Measurements from ENCODE around the gene C2CD2. TPM values are rescaled to one million over a fixed set of nuclear protein-coding genes. Genes with fewer than 3 reads are reported as not detected.
A peak's percentile ranks its signal among the peaks of the same experiment; 100 is the strongest.

Gene C2CD2
- total and polyA plus RNA-seq, 8 donors: 7.9 to 16.8 (median 11.3) TPM

- H3K27ac ChIP-seq: peak overlapping the region; percentile 29 to 88 (median 72)
- H3K4me1 ChIP-seq: peaks cover 8 to 20% (median 12%) of the 10 kb centered on the region in 3 donors
- peak overlapping the region in 3 of 4 donors; percentile 3 to 45 (median 28) for H3K4me3 ChIP-seq
- peak in 3 of 6 donors; percentile 17 to 50 (median 37) for DNase-seq
- no peaks in the 10 kb centered on the region for H3K36me3 ChIP-seq
- no peaks in the 10 kb centered on the region for H3K27me3 ChIP-seq
- H3K9me3 ChIP-seq: no peaks in the 10 kb centered on the region
- WGBS, 2 donors: 9 to 12% methylated on average over 11 of the region's 11 CpGs
- TF ChIP-seq, protein P1, sequence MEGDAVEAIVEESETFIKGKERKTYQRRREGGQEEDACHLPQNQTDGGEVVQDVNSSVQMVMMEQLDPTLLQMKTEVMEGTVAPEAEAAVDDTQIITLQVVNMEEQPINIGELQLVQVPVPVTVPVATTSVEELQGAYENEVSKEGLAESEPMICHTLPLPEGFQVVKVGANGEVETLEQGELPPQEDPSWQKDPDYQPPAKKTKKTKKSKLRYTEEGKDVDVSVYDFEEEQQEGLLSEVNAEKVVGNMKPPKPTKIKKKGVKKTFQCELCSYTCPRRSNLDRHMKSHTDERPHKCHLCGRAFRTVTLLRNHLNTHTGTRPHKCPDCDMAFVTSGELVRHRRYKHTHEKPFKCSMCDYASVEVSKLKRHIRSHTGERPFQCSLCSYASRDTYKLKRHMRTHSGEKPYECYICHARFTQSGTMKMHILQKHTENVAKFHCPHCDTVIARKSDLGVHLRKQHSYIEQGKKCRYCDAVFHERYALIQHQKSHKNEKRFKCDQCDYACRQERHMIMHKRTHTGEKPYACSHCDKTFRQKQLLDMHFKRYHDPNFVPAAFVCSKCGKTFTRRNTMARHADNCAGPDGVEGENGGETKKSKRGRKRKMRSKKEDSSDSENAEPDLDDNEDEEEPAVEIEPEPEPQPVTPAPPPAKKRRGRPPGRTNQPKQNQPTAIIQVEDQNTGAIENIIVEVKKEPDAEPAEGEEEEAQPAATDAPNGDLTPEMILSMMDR (IDR thresholded peaks at IDR 0.05): no peak
- no peak for FAIRE-seq
- intact Hi-C loops (cut with DNase I): no loop called here
- ATAC-seq: peak; percentile 80 to 89 (median 86)
Measured at GRCh38 chr21:41926117-41926806, 27.6 kb downstream of the C2CD2 start.

- no peaks in the 10 kb centered on the region for H3K27me3 ChIP-seq
- H3K4me1 ChIP-seq: peaks cover 8 to 20% (median 12%) of the 10 kb centered on the region in 3 donors
- DNase-seq (no peak), FAIRE-seq (no peak), ATAC-seq (peak in 3 of 4 donors; percentile 10 to 39 (median 30))
- 54 to 57% methylated on average over 4 of the region's 4 CpGs for WGBS, 2 donors
- no peaks in the 10 kb centered on the region for H3K36me3 ChIP-seq
- intact Hi-C loops (cut with DNase I): no loop called here
- peak overlapping the region; percentile 29 to 88 (median 72) for H3K27ac ChIP-seq
- TF ChIP-seq, protein P1 (IDR thresholded peaks at IDR 0.05): no peak
- no peaks in the 10 kb centered on the region for H3K9me3 ChIP-seq
- H3K4me3 ChIP-seq: peak overlapping the region in 2 of 4 donors; percentile 28 to 45
Measured at GRCh38 chr21:41925767-41926116, 28.1 kb downstream of the C2CD2 start.

GRCh38 chr21:41924368-41924754 lies 29.5 kb downstream of the C2CD2 start:
- no peak for DNase-seq
- Histone ChIP-seq H3K9me3 (no peaks in the 10 kb centered on the region), H3K27ac (peak overlapping the region in 2 of 4 donors; percentile 5 to 47), H3K27me3 (no peaks in the 10 kb centered on the region), H3K36me3 (no peaks in the 10 kb centered on the region), H3K4me1 (peaks cover 8 to 20% (median 12%) of the 10 kb centered on the region in 3 donors), H3K4me3 (no peak overlapping the region)
- no peak for ATAC-seq
- TF ChIP-seq, protein P1 (IDR thresholded peaks at IDR 0.05): no peak
- no peak for FAIRE-seq
- 75 to 81% methylated on average over 6 of the region's 6 CpGs for WGBS, 2 donors
- intact Hi-C loops (cut with DNase I): no loop called here

DNA sequence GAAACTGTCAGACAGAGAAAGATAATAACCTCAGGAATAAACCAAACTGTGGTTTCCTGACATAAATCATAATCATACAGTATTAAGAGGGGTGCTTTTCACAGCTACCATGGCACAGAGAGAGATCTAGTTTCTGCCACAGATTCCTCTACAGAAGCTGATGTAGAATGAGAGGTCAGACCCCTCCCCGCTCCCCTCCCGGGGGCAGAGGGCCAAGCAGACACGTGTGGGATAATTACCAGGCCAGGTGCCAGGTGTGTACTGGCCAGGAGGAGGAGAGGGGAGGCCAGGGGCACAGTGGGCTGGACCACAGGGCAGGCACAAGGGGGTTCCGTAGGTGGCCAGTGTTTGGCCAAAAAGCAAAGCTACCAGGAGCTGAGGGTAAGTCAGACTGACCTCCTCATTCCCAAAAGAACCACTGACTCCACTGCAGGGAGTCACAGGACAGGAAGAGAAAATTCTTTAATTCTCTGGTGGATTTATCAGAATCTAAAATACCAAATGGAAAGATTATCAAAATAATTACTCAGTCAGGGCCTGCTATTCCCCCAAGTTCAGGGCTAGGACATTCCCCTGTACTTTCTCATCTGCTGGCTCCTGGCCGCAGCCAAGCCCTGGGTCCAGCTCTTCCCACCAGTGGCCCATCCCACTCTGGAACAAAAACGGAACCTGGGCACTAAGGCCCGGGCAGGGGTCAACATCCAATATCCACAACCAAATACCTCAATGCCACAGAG lies 30.0 kb downstream of the C2CD2 start:
- 40 to 44% methylated on average over 7 of the region's 7 CpGs for WGBS, 2 donors
- FAIRE-seq (no peak), ATAC-seq (peak in 1 of 4 donors; percentile 11), DNase-seq (no peak)
- H3K36me3 ChIP-seq: no peaks in the 10 kb centered on the region
- intact Hi-C loops (cut with DNase I): no loop called here
- peak overlapping the region in 2 of 4 donors; percentile 33 to 47 for H3K27ac ChIP-seq
- no peaks in the 10 kb centered on the region for H3K9me3 ChIP-seq
- H3K27me3 ChIP-seq: no peaks in the 10 kb centered on the region
- H3K4me3 ChIP-seq: no peak overlapping the region
- peaks cover 8 to 20% (median 12%) of the 10 kb centered on the region in 3 donors for H3K4me1 ChIP-seq
- TF ChIP-seq, protein P1 (IDR thresholded peaks at IDR 0.05): no peak
